ENCODE data around the gene NEO1. TPM values are rescaled to one million over a fixed set of nuclear protein-coding genes. Genes with fewer than 3 reads are reported as not detected.

The NEO1 gene
- total RNA-seq, 1 donor from 2014 or later = 2.3 TPM

- CTCF ChIA-PET = no interaction called here
- Mint-ChIP-seq H3K27ac (no peak overlapping the region), H3K4me3 (no peak overlapping the region), H3K36me3 (ENCODE audit: low read depth) (no peaks in the 10 kb centered on the region), H3K9me3 (no peaks in the 10 kb centered on the region), H3K4me1 (no peaks in the 10 kb centered on the region), H3K27me3 (no peaks in the 10 kb centered on the region)
- no peak for ATAC-seq (ENCODE audit: low read depth)
- intact Hi-C loops (cut with micrococcal nuclease) = no loop called here
- POLR2A ChIA-PET = no interaction called here
- DNase-seq = no peak
- TF ChIP-seq CTCF (IDR thresholded peaks at IDR 0.05) = no peak
Observed at GRCh38 chr15:73338058-73338457, 285.8 kb downstream of the NEO1 start.

- no peak for TF ChIP-seq CTCF (IDR thresholded peaks at IDR 0.05)
- ChIA-PET CTCF (no interaction called here), POLR2A (no interaction called here)
- no peak for ATAC-seq (ENCODE audit: low read depth)
- Mint-ChIP-seq H3K4me1 (no peaks in the 10 kb centered on the region), H3K27me3 (no peaks in the 10 kb centered on the region), H3K36me3 (ENCODE audit: low read depth) (no peaks in the 10 kb centered on the region), H3K9me3 (no peaks in the 10 kb centered on the region), H3K4me3 (no peak overlapping the region), H3K27ac (no peak overlapping the region)
- intact Hi-C loops (cut with micrococcal nuclease) = no loop called here
- no peak for DNase-seq
Observed at GRCh38 chr15:73338606-73339374, 286.5 kb downstream of the NEO1 start.

GRCh38 chr15:73340502-73341192 is 288.4 kb downstream of the NEO1 start:
- H3K9me3 Mint-ChIP-seq = no peaks in the 10 kb centered on the region
- H3K36me3 Mint-ChIP-seq (ENCODE audit: low read depth) = no peaks in the 10 kb centered on the region
- no peak overlapping the region for H3K27ac Mint-ChIP-seq
- H3K4me1 Mint-ChIP-seq = no peaks in the 10 kb centered on the region
- no peaks in the 10 kb centered on the region for H3K27me3 Mint-ChIP-seq
- DNase-seq (no peak), ATAC-seq (ENCODE audit: low read depth) (no peak)
- ChIA-PET CTCF (no interaction called here), POLR2A (no interaction called here)
- intact Hi-C loops (cut with micrococcal nuclease) = no loop called here
- no peak for TF ChIP-seq CTCF (IDR thresholded peaks at IDR 0.05)
- H3K4me3 Mint-ChIP-seq = no peak overlapping the region

GRCh38 chr15:73341886-73342600 is 289.8 kb downstream of the NEO1 start:
- no peak overlapping the region for H3K4me3 Mint-ChIP-seq
- no peak for ATAC-seq (ENCODE audit: low read depth)
- no peaks in the 10 kb centered on the region for H3K27me3 Mint-ChIP-seq
- no peak for TF ChIP-seq CTCF (IDR thresholded peaks at IDR 0.05)
- intact Hi-C loops (cut with micrococcal nuclease) = no loop called here
- ChIA-PET CTCF (no interaction called here), POLR2A (no interaction called here)
- H3K9me3 Mint-ChIP-seq = peaks cover 1% of the 10 kb centered on the region
- no peaks in the 10 kb centered on the region for H3K4me1 Mint-ChIP-seq
- no peak overlapping the region for H3K27ac Mint-ChIP-seq
- no peak for DNase-seq
- H3K36me3 Mint-ChIP-seq (ENCODE audit: low read depth) = no peaks in the 10 kb centered on the region

- TF ChIP-seq CTCF (IDR thresholded peaks at IDR 0.05) = no peak
- Mint-ChIP-seq H3K4me3 (no peak overlapping the region), H3K4me1 (no peaks in the 10 kb centered on the region), H3K27me3 (no peaks in the 10 kb centered on the region), H3K36me3 (ENCODE audit: low read depth) (no peaks in the 10 kb centered on the region), H3K27ac (no peak overlapping the region), H3K9me3 (peaks cover 2% of the 10 kb centered on the region)
- intact Hi-C loops (cut with micrococcal nuclease) = no loop called here
- no peak for DNase-seq
- ChIA-PET CTCF (no interaction called here), POLR2A (no interaction called here)
- ATAC-seq (ENCODE audit: low read depth) = no peak
Observed at GRCh38 chr15:73344056-73344455, 291.8 kb downstream of the NEO1 start.

All from activated B cell treated with CpG ODN at 0.5 μM for 24 hours (primary cell).